ENCODE results near the gene GET3.
A peak's percentile ranks its signal among the peaks of the same experiment; 100 is the strongest.

The GET3 gene

DNA sequence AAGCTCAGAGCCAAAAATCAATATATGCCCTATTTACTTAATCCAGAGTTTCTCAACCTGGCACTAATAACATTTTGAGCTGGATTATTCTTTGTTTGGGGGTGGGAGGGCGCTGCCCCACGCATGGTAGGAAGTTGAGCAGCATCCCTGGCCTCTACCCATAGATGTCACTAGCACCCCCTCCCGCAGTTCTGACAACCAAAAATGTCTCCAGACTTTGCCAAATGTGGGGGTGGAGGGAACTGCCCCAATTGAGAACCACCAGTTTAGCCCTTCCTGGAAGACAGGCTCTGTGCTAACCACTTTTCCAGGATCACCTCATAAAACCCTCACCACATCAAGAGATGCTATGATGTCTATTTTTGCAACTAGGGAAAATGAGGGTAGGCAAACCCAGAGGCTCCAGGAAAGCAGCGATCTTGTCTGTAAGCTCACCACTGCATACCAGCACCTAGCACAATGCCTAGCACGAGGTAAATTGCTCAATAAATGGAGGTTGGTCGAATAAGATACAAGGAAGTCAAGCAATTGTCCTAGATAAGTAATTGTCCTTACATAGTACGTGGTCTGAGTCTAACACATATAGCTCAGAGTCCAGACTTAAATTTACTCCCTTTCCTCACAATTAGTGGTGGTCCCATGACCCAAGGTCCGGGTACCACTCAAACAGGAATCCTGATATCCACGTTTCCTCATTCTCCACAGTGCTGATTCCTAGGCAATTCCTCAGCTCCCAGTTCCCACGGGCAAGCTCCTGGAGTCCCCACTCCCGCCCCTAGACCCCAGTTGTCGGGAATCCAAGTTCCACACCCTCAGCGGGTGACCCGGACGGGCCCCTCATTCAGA, 3.7 kb upstream of the GET3 start:
- Histone ChIP-seq H3K27ac (ENCODE audit: low read length) (peak overlapping the region; percentile 80), H3K79me2 (ENCODE audit: low read length) (peaks cover 62% of the 10 kb centered on the region), H3K4me3 (ENCODE audit: low read length) (peak overlapping the region; percentile 100), H2AFZ (ENCODE audit: low read length) (peak overlapping the region; percentile 78; the same call in 1 of the 2 replicates), H3K27me3 (replicated peaks; ENCODE audit: insufficient read depth, low read length) (no peaks in the 10 kb centered on the region), H4K20me1 (ENCODE audit: insufficient read depth, low read length) (peaks cover 21% of the 10 kb centered on the region; the same call in 1 of the 2 replicates), H3F3A (ENCODE audit: insufficient read depth, low read length) (peaks cover 11% of the 10 kb centered on the region; the same call in 1 of the 2 replicates), H3K9me3 (replicated peaks; ENCODE audit: insufficient read depth, low read length) (no peaks in the 10 kb centered on the region), H3K9me2 (replicated peaks; ENCODE audit: insufficient read depth, low read length) (no peaks in the 10 kb centered on the region), H3K4me1 (ENCODE audit: low read length) (peaks cover 17% of the 10 kb centered on the region), H3K36me3 (replicated peaks; ENCODE audit: insufficient read depth, low read length) (peaks cover 6% of the 10 kb centered on the region), H3K4me2 (ENCODE audit: low read depth, low read length) (peak overlapping the region; percentile 98), H3K9ac (ENCODE audit: low read length) (peak overlapping the region; percentile 99)
- peak; percentile 69 for DNase-seq
- TF ChIP-seq, protein P1, sequence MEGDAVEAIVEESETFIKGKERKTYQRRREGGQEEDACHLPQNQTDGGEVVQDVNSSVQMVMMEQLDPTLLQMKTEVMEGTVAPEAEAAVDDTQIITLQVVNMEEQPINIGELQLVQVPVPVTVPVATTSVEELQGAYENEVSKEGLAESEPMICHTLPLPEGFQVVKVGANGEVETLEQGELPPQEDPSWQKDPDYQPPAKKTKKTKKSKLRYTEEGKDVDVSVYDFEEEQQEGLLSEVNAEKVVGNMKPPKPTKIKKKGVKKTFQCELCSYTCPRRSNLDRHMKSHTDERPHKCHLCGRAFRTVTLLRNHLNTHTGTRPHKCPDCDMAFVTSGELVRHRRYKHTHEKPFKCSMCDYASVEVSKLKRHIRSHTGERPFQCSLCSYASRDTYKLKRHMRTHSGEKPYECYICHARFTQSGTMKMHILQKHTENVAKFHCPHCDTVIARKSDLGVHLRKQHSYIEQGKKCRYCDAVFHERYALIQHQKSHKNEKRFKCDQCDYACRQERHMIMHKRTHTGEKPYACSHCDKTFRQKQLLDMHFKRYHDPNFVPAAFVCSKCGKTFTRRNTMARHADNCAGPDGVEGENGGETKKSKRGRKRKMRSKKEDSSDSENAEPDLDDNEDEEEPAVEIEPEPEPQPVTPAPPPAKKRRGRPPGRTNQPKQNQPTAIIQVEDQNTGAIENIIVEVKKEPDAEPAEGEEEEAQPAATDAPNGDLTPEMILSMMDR (IDR thresholded peaks at IDR 0.05; ENCODE audit: low read length): peak; percentile 82
- no peak for TF ChIP-seq EZH2phosphoT487 (IDR thresholded peaks at IDR 0.05; ENCODE audit: low read length)

DNA sequence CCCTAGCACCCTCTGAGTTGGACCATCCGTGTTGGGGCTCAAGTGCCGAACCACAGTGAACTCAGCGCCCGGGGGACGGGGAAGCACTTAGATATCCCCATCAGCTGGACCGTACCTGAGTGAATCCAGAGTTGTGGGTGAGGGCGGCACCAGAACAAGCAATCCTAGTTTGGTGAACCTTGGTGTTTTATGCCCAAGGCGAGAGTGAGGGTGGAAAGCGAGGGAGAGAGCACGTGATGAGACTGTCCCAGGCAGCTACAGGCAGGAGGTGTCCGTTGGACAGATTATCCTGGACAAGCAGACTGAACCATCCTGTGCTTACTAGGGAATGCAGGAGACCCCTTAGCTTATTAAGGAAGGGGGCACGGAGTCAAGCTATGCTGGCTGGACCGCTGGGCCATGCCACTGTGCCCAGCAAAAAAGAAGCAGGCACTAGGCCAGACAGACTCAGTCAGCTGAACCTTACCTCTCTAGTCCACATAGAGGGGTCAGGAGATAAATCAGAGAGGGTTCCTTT, 596 bp downstream of the GET3 start:
- TF ChIP-seq, protein P1 (IDR thresholded peaks at IDR 0.05; ENCODE audit: low read length): no peak
- H4K20me1 ChIP-seq (ENCODE audit: insufficient read depth, low read length): peaks cover 3% of the 10 kb centered on the region; the same call in 1 of the 2 replicates
- DNase-seq: no peak
- H2AFZ ChIP-seq (ENCODE audit: low read length): peak overlapping the region; percentile 63
- no peaks in the 10 kb centered on the region for H3K9me2 ChIP-seq (replicated peaks; ENCODE audit: insufficient read depth, low read length)
- peak overlapping the region; percentile 76 for H3K9ac ChIP-seq (ENCODE audit: low read length)
- H3K4me3 ChIP-seq (ENCODE audit: low read length): peak overlapping the region; percentile 86
- H3F3A ChIP-seq (ENCODE audit: insufficient read depth, low read length): peaks cover 3% of the 10 kb centered on the region; the same call in 1 of the 2 replicates
- peak overlapping the region; percentile 69; the same call in 1 of the 2 replicates for H3K27ac ChIP-seq (ENCODE audit: low read length)
- peaks cover 15% of the 10 kb centered on the region for H3K4me1 ChIP-seq (ENCODE audit: low read length)
- H3K79me2 ChIP-seq (ENCODE audit: low read length): peaks cover 36% of the 10 kb centered on the region
- no peaks in the 10 kb centered on the region for H3K27me3 ChIP-seq (replicated peaks; ENCODE audit: insufficient read depth, low read length)
- H3K36me3 ChIP-seq (replicated peaks; ENCODE audit: insufficient read depth, low read length): peaks cover 3% of the 10 kb centered on the region; the same call in 1 of the 2 replicates
- H3K9me3 ChIP-seq (replicated peaks; ENCODE audit: insufficient read depth, low read length): no peaks in the 10 kb centered on the region
- H3K4me2 ChIP-seq (ENCODE audit: low read depth, low read length): peak overlapping the region; percentile 81

DNA sequence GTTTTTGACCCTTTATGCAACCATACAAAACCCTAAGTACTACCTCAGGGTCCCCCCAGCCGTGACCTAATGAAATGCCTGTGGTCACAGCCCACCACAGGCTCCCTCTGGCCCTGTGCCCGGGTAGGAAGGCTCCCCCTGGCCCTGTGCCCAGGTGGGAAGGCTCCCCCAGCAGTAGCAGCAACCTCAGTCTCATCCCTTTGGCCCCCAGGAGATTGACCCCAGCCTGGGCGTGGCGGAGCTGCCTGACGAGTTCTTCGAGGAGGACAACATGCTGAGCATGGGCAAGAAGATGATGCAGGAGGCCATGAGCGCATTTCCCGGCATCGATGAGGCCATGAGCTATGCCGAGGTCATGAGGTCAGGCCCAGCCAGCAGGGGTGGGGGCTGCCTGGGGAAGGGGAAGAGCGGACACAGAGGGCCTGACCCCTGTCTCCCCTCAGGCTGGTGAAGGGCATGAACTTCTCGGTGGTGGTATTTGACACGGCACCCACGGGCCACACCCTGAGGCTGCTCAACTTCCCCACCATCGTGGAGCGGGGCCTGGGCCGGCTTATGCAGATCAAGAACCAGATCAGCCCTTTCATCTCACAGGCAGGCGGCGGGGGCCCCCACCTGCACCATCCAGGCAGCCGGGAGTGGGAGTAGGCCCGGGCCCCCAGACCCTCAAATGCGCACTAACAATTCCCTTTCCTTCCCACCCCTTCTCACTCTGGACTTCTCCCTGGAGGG, 8.0 kb downstream of the GET3 start:
- H3K27me3 ChIP-seq (replicated peaks; ENCODE audit: insufficient read depth, low read length): peaks cover 8% of the 10 kb centered on the region
- H3K4me2 ChIP-seq (ENCODE audit: low read depth, low read length): no peak overlapping the region
- no peaks in the 10 kb centered on the region for H3K9me2 ChIP-seq (replicated peaks; ENCODE audit: insufficient read depth, low read length)
- no peaks in the 10 kb centered on the region for H4K20me1 ChIP-seq (ENCODE audit: insufficient read depth, low read length)
- DNase-seq: no peak
- no peak overlapping the region for H3K9ac ChIP-seq (ENCODE audit: low read length)
- H3K4me1 ChIP-seq (ENCODE audit: low read length): no peaks in the 10 kb centered on the region
- no peak overlapping the region for H2AFZ ChIP-seq (ENCODE audit: low read length)
- no peak overlapping the region for H3K4me3 ChIP-seq (ENCODE audit: low read length)
- H3K36me3 ChIP-seq (replicated peaks; ENCODE audit: insufficient read depth, low read length): no peaks in the 10 kb centered on the region
- H3F3A ChIP-seq (ENCODE audit: insufficient read depth, low read length): no peaks in the 10 kb centered on the region
- TF ChIP-seq, protein P1 (IDR thresholded peaks at IDR 0.05; ENCODE audit: low read length): no peak
- no peak for TF ChIP-seq EZH2phosphoT487 (IDR thresholded peaks at IDR 0.05; ENCODE audit: low read length)
- TF ChIP-seq EZH2 (optimal IDR thresholded peaks at IDR 0.05; ENCODE audit: low read depth, low read length): no peak
- H3K79me2 ChIP-seq (ENCODE audit: low read length): no peaks in the 10 kb centered on the region
- no peaks in the 10 kb centered on the region for H3K9me3 ChIP-seq (replicated peaks; ENCODE audit: insufficient read depth, low read length)
- no peak overlapping the region for H3K27ac ChIP-seq (ENCODE audit: low read length)

Measured in MM.1S (cell line).